Activated naive CD4-positive, alpha-beta T cell (primary cell): ENCODE results near the gene ABHD12.

Experiments
- DNase-seq, 4 experiments: peaks; one replicate each; lab custom pipeline; 2025; lab: John Stamatoyannopoulos, UW

ABHD12 gene

GRCh38 chr20:25289886-25290597 lies 100.6 kb downstream of the ABHD12 start:
- DNase-seq: no peak

GRCh38 chr20:25288291-25289181 lies 102.1 kb downstream of the ABHD12 start:
- DNase-seq: no peak

GRCh38 chr20:25287631-25288290 lies 102.9 kb downstream of the ABHD12 start:
- DNase-seq: no peak

GRCh38 chr20:25286917-25287316 lies 103.7 kb downstream of the ABHD12 start:
- DNase-seq: no peak

- no peak for DNase-seq
These were observed 104.5 kb downstream of the ABHD12 start for GRCh38 chr20:25285856-25286798.

GRCh38 chr20:25285091-25285647 lies 105.5 kb downstream of the ABHD12 start:
- no peak for DNase-seq

- DNase-seq: no peak
These were observed 106.5 kb downstream of the ABHD12 start for GRCh38 chr20:25284131-25284601.

GRCh38 chr20:25283221-25283951 lies 107.2 kb downstream of the ABHD12 start:
- DNase-seq: no peak

GRCh38 chr20:25282796-25283195 lies 107.8 kb downstream of the ABHD12 start:
- DNase-seq: no peak

- DNase-seq: no peak
These were observed 108.4 kb downstream of the ABHD12 start for GRCh38 chr20:25282034-25282781.

- DNase-seq: no peak
These were observed 109.1 kb downstream of the ABHD12 start for GRCh38 chr20:25281541-25281991.

- DNase-seq: no peak
These were observed 109.8 kb downstream of the ABHD12 start for GRCh38 chr20:25280574-25281535.

GRCh38 chr20:25280051-25280573 lies 110.5 kb downstream of the ABHD12 start:
- no peak for DNase-seq

GRCh38 chr20:25279403-25279802 lies 111.2 kb downstream of the ABHD12 start:
- DNase-seq: no peak

- no peak for DNase-seq
These were observed 111.8 kb downstream of the ABHD12 start for GRCh38 chr20:25278636-25279361.

GRCh38 chr20:25277941-25278521 lies 112.6 kb downstream of the ABHD12 start:
- no peak for DNase-seq
